Nephron (organoid): ENCODE measurements around the gene PRC1.

Source experiments
- H3K27ac Mint-ChIP-seq, 3 experiments: 2 replicates each; pipeline ENCODE4 v1.8.0; 2020; ENCODE audit warnings: mixed read lengths in 3 of 3, mild to moderate bottlenecking in 2 of 3, moderate library complexity in 1 of 3
- H3K27me3 Mint-ChIP-seq: 2 replicates; pipeline ENCODE4 v1.8.0; 2021; ENCODE audit warnings: low read depth, mild to moderate bottlenecking, moderate library complexity, mixed read lengths
- H3K36me3 Mint-ChIP-seq: 2 replicates; pipeline ENCODE4 v1.8.0; 2020; ENCODE audit warnings: low read depth, mixed read lengths
- H3K4me1 Mint-ChIP-seq: 2 replicates; pipeline ENCODE4 v1.8.0; 2020; ENCODE audit warnings: mixed read lengths
- H3K4me3 Mint-ChIP-seq, 3 experiments: 2 replicates each; pipeline ENCODE4 v1.8.0; 2020; ENCODE audit warnings: mild to moderate bottlenecking in 3 of 3, mixed read lengths in 3 of 3, moderate library complexity in 2 of 3
- H3K9me3 Mint-ChIP-seq: 2 replicates; pipeline ENCODE4 v1.8.0; 2020; ENCODE audit warnings: mixed read lengths
- CTCF ChIP-seq, 3 experiments: fragments of 200-600 bp; sonication (generic); IDR thresholded peaks; one replicate each; pipeline ENCODE4 v1.5.0; 2021; ENCODE audit warnings: antibody characterized with exemption in 3 of 3; ENCODE audit not compliant: unreplicated experiment in 3 of 3

PRC1 gene

DNA sequence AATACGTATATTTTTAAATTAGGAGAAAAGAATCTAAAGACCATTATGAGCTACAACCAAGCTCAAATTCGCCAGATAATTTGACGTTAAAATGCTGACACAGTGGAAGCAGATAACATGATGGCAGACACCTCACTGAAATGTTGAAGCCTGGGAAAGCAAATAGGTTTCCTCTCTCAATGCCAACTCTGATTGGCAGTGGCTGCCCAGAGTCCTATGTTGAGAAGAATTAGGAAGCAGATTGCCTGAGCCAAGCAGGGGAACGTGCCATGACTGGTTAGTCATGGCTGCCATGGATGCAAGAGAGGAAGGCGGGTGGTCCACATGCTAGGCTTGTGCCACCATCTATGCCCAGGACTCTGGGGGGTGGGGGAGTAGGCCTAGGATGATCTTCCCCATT, 56.1 kb downstream of the PRC1 start:
- Mint-ChIP-seq H3K27ac (no peak overlapping the region), H3K36me3 (peaks cover 44% of the 10 kb centered on the region), H3K9me3 (no peaks in the 10 kb centered on the region), H3K27me3 (no peaks in the 10 kb centered on the region), H3K4me1 (peaks cover 19% of the 10 kb centered on the region), H3K4me3 (no peak overlapping the region)
- TF ChIP-seq CTCF (IDR thresholded peaks at IDR 0.05; ENCODE audit: unreplicated experiment in 3 of 3): no peak

DNA sequence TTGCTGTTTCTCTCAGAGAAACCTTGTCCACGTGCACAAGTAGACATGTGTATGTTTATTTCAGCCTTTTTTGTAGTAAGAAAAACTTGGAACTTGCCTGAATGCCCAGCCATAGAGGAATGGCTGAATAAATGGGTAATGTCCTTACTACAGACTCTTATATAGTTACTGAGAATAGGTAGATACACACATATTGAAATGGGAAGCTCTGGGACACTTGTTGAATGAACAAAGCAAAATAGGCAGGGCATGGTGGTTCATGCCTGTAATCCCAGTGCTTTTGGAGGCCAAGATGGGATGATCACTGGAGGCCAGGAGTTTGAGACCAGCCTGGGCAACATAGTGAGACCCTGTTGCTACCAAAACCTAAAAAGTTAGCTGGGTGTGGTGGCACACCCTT, 57.5 kb downstream of the PRC1 start:
- no peak for TF ChIP-seq CTCF (IDR thresholded peaks at IDR 0.05; ENCODE audit: unreplicated experiment in 3 of 3)
- H3K4me3 Mint-ChIP-seq: peak overlapping the region; percentile 79 to 92 (median 89)
- no peaks in the 10 kb centered on the region for H3K9me3 Mint-ChIP-seq
- H3K27me3 Mint-ChIP-seq: no peaks in the 10 kb centered on the region
- peaks cover 32% of the 10 kb centered on the region for H3K36me3 Mint-ChIP-seq
- peak overlapping the region in 1 of 3 experiments; percentile 29 for H3K27ac Mint-ChIP-seq
- H3K4me1 Mint-ChIP-seq: peaks cover 25% of the 10 kb centered on the region

DNA sequence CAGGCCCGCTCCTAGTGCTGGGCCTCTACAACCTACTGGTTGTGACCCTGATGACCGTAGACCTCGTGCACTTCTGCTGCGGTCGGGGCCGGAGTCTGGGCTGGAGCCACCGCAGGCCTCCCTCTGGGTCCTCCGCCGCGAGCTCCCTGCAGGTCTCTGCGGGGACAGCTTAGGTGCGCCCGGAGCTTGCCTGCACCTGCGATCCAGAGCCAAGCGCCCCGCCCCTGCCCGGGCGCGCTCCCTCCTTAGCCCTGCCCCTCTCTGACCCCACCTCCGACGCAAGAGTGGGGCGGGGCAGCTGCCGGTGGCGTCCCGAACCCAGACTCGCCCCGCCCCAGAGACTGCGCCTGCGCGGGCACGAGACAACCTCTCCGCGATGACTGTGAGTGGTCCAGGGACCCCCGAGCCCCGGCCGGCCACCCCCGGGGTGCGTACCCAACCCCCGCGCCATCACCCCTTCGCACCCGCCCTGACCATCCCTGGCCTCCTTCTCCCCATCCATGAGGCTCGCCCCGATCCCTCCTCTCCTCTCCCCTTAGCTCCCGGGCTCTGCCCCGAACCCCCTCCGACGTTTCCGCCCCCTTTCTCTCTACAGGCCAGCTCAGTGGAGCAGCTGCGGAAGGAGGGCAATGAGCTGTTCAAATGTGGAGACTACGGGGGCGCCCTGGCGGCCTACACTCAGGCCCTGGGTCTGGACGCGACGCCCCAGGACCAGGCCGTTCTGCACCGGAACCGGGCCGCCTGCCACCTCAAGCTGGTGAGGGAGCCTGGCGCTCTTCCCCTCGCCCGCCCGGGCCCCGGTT, 59.2 kb downstream of the PRC1 start, which contains the start of gene UNC45A:
UNC45A (plus strand) TSS at position 337 of the 803 bp plus-strand sequence; CDS start at position 377, 40 bp downstream.
- H3K36me3 Mint-ChIP-seq: peaks cover 19% of the 10 kb centered on the region
- no peaks in the 10 kb centered on the region for H3K9me3 Mint-ChIP-seq
- TF ChIP-seq CTCF (IDR thresholded peaks at IDR 0.05; ENCODE audit: unreplicated experiment in 3 of 3): no peak
- H3K4me3 Mint-ChIP-seq: peak within 1 kb of the TSS; percentile 79 to 92 (median 89)
- peaks cover 33% of the 10 kb centered on the region for H3K4me1 Mint-ChIP-seq
- peak within 1 kb of the TSS; percentile 32 to 64 (median 52) for H3K27ac Mint-ChIP-seq
- H3K27me3 Mint-ChIP-seq: no peaks in the 10 kb centered on the region

DNA sequence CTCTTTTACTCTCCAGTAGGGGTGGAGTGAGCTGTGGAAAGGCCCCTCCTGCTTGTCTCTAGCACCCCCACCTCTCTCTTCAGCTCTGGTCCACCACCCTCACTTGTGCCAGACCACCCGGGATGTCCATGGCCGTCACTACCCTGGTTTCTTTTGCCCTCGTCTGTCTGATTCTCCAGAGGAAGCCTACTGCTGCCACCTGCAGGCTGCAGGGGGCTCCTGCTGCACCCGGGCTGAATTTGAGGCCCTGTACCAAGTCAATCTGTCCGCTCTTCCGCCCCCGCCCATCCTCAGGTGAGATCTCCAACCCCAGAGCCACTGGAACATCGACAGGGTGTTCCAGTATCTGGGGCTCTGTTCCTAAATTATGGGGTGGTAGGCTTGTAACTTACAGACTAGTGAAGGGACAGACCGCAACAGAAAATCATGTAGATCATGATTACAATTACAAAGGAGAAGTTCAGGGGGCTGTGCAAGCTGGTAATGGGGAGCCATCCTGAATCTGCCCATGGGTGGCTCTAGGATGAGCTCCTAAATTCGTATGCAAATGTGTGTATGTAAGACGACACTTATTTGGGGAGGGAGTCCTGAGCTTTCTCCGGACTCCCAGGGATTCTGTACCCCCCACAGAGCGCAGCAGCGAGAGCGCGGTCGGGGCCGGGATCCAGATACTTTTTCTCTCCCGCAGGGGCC, 59.9 kb downstream of the PRC1 start:
- Mint-ChIP-seq H3K4me1 (peaks cover 33% of the 10 kb centered on the region), H3K4me3 (peak overlapping the region; percentile 79 to 92 (median 89)), H3K9me3 (no peaks in the 10 kb centered on the region), H3K27me3 (no peaks in the 10 kb centered on the region), H3K27ac (peak overlapping the region; percentile 32 to 64 (median 52)), H3K36me3 (peaks cover 11% of the 10 kb centered on the region)
- TF ChIP-seq CTCF (IDR thresholded peaks at IDR 0.05; ENCODE audit: unreplicated experiment in 3 of 3): peak; percentile 74 to 87 (median 84)

GRCh38 chr15:90933301-90933700, 61.0 kb downstream of the PRC1 start:
- Mint-ChIP-seq H3K4me3 (peak overlapping the region; percentile 79 to 93 (median 89)), H3K27ac (no peak overlapping the region), H3K9me3 (no peaks in the 10 kb centered on the region), H3K36me3 (peaks cover 6% of the 10 kb centered on the region), H3K27me3 (no peaks in the 10 kb centered on the region), H3K4me1 (peaks cover 33% of the 10 kb centered on the region)
- no peak for TF ChIP-seq CTCF (IDR thresholded peaks at IDR 0.05; ENCODE audit: unreplicated experiment in 3 of 3)
